Parathyroid adenoma (tissue), 2 donors: Measurements from ENCODE around the gene CSNK1A1L.

Experiments
- H2AFZ ChIP-seq: fragments of 300-600 bp; sonication (generic); one replicate; pipeline ENCODE4 v1.7.0; 2017; ENCODE audit warnings: antibody characterized with exemption, mild to moderate bottlenecking
- H3K27ac ChIP-seq: fragments of 300-600 bp; sonication (generic); one replicate; pipeline ENCODE4 v1.7.0; 2017
- H3K27me3 ChIP-seq: fragments of 300-600 bp; sonication (generic); one replicate; pipeline ENCODE4 v1.7.0; 2017; ENCODE audit warnings: low read length; ENCODE audit not compliant: control insufficient read depth, insufficient read depth
- H3K36me3 ChIP-seq: fragments of 300-600 bp; sonication (generic); one replicate; pipeline ENCODE4 v1.7.0; 2017; ENCODE audit warnings: low read length; ENCODE audit not compliant: control insufficient read depth, insufficient read depth
- H3K4me1 ChIP-seq: fragments of 300-600 bp; sonication (generic); one replicate; pipeline ENCODE4 v1.7.0; 2017; ENCODE audit warnings: control low read depth
- H3K4me2 ChIP-seq: fragments of 300-600 bp; sonication (generic); one replicate; pipeline ENCODE4 v1.7.0; 2017; ENCODE audit warnings: low read length
- H3K4me3 ChIP-seq: fragments of 300-600 bp; sonication (generic); one replicate; pipeline ENCODE4 v1.7.0; 2017; ENCODE audit warnings: low read depth, low read length
- H3K79me2 ChIP-seq: fragments of 300-600 bp; sonication (generic); one replicate; pipeline ENCODE4 v1.7.0; 2017; ENCODE audit warnings: control low read depth
- H3K9ac ChIP-seq: fragments of 300-600 bp; sonication (generic); one replicate; pipeline ENCODE4 v1.7.0; 2017; ENCODE audit warnings: mild to moderate bottlenecking
- H3K9me3 ChIP-seq: fragments of 300-600 bp; sonication (generic); one replicate; pipeline ENCODE4 v1.7.0; 2017; ENCODE audit warnings: low read length; ENCODE audit not compliant: control insufficient read depth
- TF ChIP-seq, protein P1 (sequence below): fragments of 300-600 bp; sonication (generic); IDR thresholded peaks from one replicate; pipeline ENCODE4 v1.7.0; 2017; ENCODE audit warnings: antibody characterized with exemption, mild to moderate bottlenecking
- donor health status: primary hyperparathyroidism.

CSNK1A1L gene

DNA sequence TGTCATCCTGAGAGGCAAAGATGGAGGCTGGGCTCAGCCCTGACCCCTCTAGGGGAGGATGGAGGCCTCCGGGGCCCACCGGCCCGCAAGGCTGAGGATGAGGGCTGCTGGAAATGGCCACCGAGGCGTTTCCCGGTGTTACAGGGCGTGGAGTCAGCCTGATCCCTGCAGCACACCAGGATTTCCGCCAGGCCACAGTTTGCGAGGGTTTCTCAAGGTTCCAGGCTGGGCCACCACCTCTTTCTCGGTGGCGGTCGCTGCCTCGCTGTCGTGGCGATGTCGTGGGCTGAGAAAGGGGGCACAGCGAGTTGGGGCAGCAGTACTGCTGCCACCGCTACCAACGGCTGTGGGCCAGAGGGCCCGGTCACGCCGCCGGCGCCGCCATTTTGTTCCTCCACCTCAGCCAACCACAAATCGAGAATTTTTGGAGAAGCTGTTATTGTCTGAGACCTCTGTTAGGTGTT is at the start of gene CSNK1A1L:
Gene CSNK1A1L (minus strand): TSS at position 414 of the 464 bp plus-strand sequence. CDS start 408 bp downstream, at position 6.
- Histone ChIP-seq H3K4me2 (no peak within 1 kb of the TSS), H3K9ac (no peak within 1 kb of the TSS), H3K9me3 (no peaks in the 10 kb centered on the region), H2AFZ (no peak within 1 kb of the TSS), H3K36me3 (no peaks in the 10 kb centered on the region), H3K4me3 (no peak within 1 kb of the TSS), H3K27me3 (no peaks in the 10 kb centered on the region), H3K27ac (no peak within 1 kb of the TSS), H3K4me1 (no peaks in the 10 kb centered on the region), H3K79me2 (no peaks in the 10 kb centered on the region)
- TF ChIP-seq, protein P1, sequence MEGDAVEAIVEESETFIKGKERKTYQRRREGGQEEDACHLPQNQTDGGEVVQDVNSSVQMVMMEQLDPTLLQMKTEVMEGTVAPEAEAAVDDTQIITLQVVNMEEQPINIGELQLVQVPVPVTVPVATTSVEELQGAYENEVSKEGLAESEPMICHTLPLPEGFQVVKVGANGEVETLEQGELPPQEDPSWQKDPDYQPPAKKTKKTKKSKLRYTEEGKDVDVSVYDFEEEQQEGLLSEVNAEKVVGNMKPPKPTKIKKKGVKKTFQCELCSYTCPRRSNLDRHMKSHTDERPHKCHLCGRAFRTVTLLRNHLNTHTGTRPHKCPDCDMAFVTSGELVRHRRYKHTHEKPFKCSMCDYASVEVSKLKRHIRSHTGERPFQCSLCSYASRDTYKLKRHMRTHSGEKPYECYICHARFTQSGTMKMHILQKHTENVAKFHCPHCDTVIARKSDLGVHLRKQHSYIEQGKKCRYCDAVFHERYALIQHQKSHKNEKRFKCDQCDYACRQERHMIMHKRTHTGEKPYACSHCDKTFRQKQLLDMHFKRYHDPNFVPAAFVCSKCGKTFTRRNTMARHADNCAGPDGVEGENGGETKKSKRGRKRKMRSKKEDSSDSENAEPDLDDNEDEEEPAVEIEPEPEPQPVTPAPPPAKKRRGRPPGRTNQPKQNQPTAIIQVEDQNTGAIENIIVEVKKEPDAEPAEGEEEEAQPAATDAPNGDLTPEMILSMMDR, result no peak

DNA sequence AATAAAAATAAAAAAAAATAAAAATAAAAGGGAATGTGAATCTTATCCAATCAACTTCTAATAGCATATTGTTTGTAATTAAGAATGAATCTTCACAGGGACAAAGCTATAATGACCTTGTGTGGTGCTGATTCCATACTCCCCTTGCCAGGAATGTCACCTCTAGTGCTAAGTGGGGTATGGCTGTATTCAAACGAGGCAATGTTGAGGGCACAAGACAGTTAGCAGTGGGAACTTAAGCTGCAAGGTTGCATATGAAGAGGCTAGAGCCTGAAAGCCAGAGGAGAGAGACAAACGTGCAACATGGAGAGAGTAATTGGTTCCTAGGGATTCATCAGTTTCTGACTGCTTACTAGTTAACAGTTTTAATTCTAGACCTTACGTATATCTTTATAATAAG is 43.9 kb upstream of the CSNK1A1L start:
- Histone ChIP-seq H3K36me3 (no peaks in the 10 kb centered on the region), H3K27me3 (no peaks in the 10 kb centered on the region), H3K9me3 (no peaks in the 10 kb centered on the region), H3K79me2 (no peaks in the 10 kb centered on the region), H3K4me2 (no peak overlapping the region), H2AFZ (no peak overlapping the region), H3K4me3 (no peak overlapping the region), H3K27ac (no peak overlapping the region), H3K4me1 (no peaks in the 10 kb centered on the region), H3K9ac (no peak overlapping the region)
- TF ChIP-seq, protein P1, result no peak

DNA sequence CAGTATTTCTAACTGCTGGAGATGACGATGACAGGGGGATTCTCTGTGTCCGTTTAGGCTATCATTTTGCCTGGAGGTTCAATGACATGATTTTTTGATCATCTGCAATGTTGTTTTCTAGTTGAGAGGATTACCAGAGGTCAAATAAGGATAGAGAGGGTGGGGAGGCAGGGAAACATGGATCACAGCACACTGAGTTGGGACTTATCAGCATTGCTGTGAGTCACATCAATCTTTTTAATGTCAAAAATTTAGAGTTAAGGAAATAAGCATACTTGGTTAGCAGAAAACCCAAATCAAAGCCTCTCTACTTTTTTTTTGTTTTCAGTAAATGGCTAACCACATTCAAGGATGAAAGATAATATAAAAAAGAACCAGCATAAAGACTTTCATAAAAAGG is 43.0 kb upstream of the CSNK1A1L start:
- Histone ChIP-seq H3K4me2 (no peak overlapping the region), H3K27ac (no peak overlapping the region), H3K9me3 (no peaks in the 10 kb centered on the region), H3K79me2 (no peaks in the 10 kb centered on the region), H3K27me3 (no peaks in the 10 kb centered on the region), H3K4me1 (no peaks in the 10 kb centered on the region), H3K9ac (no peak overlapping the region), H3K4me3 (no peak overlapping the region), H2AFZ (no peak overlapping the region), H3K36me3 (no peaks in the 10 kb centered on the region)
- TF ChIP-seq, protein P1, result no peak

DNA sequence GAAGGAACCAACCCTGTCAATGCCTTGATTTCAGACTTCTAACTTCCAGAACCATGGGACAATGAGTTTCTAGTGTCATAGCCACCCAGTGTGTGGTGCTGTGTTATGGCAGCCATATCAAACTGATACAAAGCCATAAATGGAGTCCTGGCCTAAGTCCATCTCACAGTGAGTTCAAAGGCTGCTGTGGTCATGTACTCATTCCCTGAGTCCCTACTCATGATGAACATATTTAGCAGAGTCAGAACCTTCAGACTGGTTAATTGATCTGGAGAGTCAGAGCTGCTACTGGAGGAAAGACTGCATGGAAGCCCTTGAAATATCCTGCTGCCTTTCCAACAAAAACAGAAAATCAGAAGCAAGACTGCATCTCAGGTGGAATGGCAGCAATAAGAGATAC is 39.2 kb upstream of the CSNK1A1L start:
- no peaks in the 10 kb centered on the region for H3K27me3 ChIP-seq
- H2AFZ ChIP-seq, result no peak overlapping the region
- H3K4me1 ChIP-seq, result no peaks in the 10 kb centered on the region
- H3K4me3 ChIP-seq, result no peak overlapping the region
- H3K9me3 ChIP-seq, result no peaks in the 10 kb centered on the region
- no peaks in the 10 kb centered on the region for H3K36me3 ChIP-seq
- no peak overlapping the region for H3K27ac ChIP-seq
- no peak overlapping the region for H3K4me2 ChIP-seq
- TF ChIP-seq, protein P1, result no peak
- no peaks in the 10 kb centered on the region for H3K79me2 ChIP-seq
- H3K9ac ChIP-seq, result no peak overlapping the region

DNA sequence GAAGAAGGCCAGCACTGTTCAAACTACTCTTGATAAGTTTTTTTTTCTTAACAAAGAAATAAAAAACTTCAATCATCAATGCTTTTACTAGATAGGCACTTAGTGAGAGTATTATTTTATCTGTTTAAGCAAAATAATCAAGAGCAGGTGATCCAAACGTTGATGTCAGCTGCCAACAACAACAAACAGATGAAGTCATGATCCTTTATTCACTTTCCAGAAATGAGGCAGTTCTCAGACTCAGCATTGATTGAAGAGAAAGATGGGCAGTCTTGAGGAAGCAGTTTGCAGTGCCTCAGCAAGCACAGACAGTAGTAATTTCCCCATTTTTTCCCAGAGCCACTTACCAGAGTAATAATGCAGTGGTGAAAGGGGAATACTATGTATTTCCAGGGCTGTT is 38.4 kb upstream of the CSNK1A1L start:
- Histone ChIP-seq H3K9ac (no peak overlapping the region), H3K4me3 (no peak overlapping the region), H3K27me3 (no peaks in the 10 kb centered on the region), H3K4me2 (no peak overlapping the region), H3K27ac (no peak overlapping the region), H3K4me1 (no peaks in the 10 kb centered on the region), H3K9me3 (no peaks in the 10 kb centered on the region), H3K36me3 (no peaks in the 10 kb centered on the region), H2AFZ (no peak overlapping the region), H3K79me2 (no peaks in the 10 kb centered on the region)
- TF ChIP-seq, protein P1, result no peak
